OCI-LY7 (cell line): ENCODE data around the gene ACP5. TPM values are rescaled to one million over a fixed set of nuclear protein-coding genes. Genes with fewer than 3 reads are reported as not detected.

ENCODE experiments used
- BruUV-seq: library from RNA; stranded (reverse); fragments of 400-500 nt; replicated peaks from 2 replicates; lab custom pipeline; 2021; lab: Mats Ljungman, UMichigan
- CTCF ChIA-PET: fragments of 300-600 bp; sonication (Branson Sonifier 250); formaldehyde crosslinking; loops from one replicate; lab custom pipeline; 2022; ENCODE audit warnings: antibody characterized with exemption; ENCODE audit not compliant: unreplicated experiment; lab: Charles Lee
- POLR2A ChIA-PET: fragments of 300-600 bp; sonication (Branson Sonifier 250); formaldehyde crosslinking; loops from one replicate; lab custom pipeline; 2022; ENCODE audit warnings: antibody characterized with exemption; lab: Charles Lee
- DNase-seq: peaks from one replicate; pipeline ENCODE4 v3.0.0-alpha.2; 2015; ENCODE audit warnings: low spot score
- H2AFZ ChIP-seq: fragments of 200-600 bp; sonication (generic), shearing (Covaris generic); 2 replicates; pipeline ENCODE4 v1.6.1; 2014; ENCODE audit warnings: mild to moderate bottlenecking, antibody characterized with exemption, low read length, moderate library complexity
- H3K27ac ChIP-seq: fragments of 200-600 bp; sonication (generic); 2 replicates; pipeline ENCODE4 v1.5.1; 2014; ENCODE audit warnings: mixed run types, low read depth, mild to moderate bottlenecking, moderate library complexity, low read length, inconsistent platforms; ENCODE audit not compliant: poor library complexity, severe bottlenecking
- H3K36me3 ChIP-seq: fragments of 200-600 bp; sonication (generic); 2 replicates; pipeline ENCODE4 v1.6.1; 2014; ENCODE audit warnings: mild to moderate bottlenecking, antibody characterized with exemption, low read length, moderate library complexity, mixed read lengths; ENCODE audit not compliant: insufficient read depth
- H3K4me1 ChIP-seq: fragments of 200-600 bp; sonication (generic); 2 replicates; pipeline ENCODE4 v1.5.1; 2014; ENCODE audit warnings: mild to moderate bottlenecking, low read length; ENCODE audit not compliant: insufficient read depth, poor library complexity, severe bottlenecking
- H3K4me2 ChIP-seq: fragments of 200-600 bp; sonication (generic); 2 replicates; pipeline ENCODE4 v1.6.1; 2014; ENCODE audit warnings: mild to moderate bottlenecking, low read length
- H3K4me3 ChIP-seq: fragments of 200-600 bp; sonication (generic); 2 replicates; pipeline ENCODE4 v1.5.1; 2014; ENCODE audit warnings: mild to moderate bottlenecking, low read depth, low read length; ENCODE audit not compliant: poor library complexity, severe bottlenecking
- H3K79me2 ChIP-seq: fragments of 200-600 bp; sonication (generic); 2 replicates; pipeline ENCODE4 v1.6.1; 2016; ENCODE audit warnings: low read depth, mild to moderate bottlenecking, low read length, moderate library complexity, mixed read lengths; ENCODE audit not compliant: insufficient read depth
- H3K9me2 ChIP-seq: fragments of 200-600 bp; sonication (generic); 2 replicates; pipeline ENCODE4 v1.6.1; 2016; ENCODE audit warnings: mild to moderate bottlenecking, low read length, mixed read lengths; ENCODE audit not compliant: insufficient read depth
- H3K9me3 ChIP-seq: fragments of 200-600 bp; sonication (generic); 2 replicates; pipeline ENCODE4 v1.6.1; 2014; ENCODE audit warnings: mild to moderate bottlenecking, mixed run types, low read length, mixed read lengths
- H4K20me1 ChIP-seq: fragments of 200-600 bp; sonication (generic); 2 replicates; pipeline ENCODE4 v1.6.1; 2014; ENCODE audit warnings: mild to moderate bottlenecking, antibody characterized with exemption, low read length, moderate library complexity, mixed read lengths; ENCODE audit not compliant: insufficient read depth
- CTCF ChIP-seq: fragments of 200-600 bp; sonication (generic); conservative IDR thresholded peaks from 2 replicates; pipeline ENCODE4 v1.5.1; 2014; ENCODE audit warnings: mild to moderate bottlenecking, antibody characterized with exemption, low read length, moderate library complexity, mixed read lengths
- EZH2phosphoT487 ChIP-seq: fragments of 200-600 bp; sonication (generic); IDR thresholded peaks from 2 replicates; pipeline ENCODE4 v1.6.1; 2018; ENCODE audit warnings: low read depth, borderline replicate concordance, mild to moderate bottlenecking, mixed run types, antibody characterized with exemption, low read length, moderate library complexity, mixed read lengths
- intact Hi-C: fragments of 100-400 bp; cut with micrococcal nuclease; formaldehyde crosslinking; loops from one replicate; pipeline ENCODE4 v1.10.0; 2022; ENCODE audit not compliant: unreplicated experiment
- total RNA-seq, 2 experiments: library from RNA; depleted of rRNA in 1 of 2; stranded (reverse); fragments of >200 nt in 1 of 2; shearing (Covaris generic) in 1 of 2; gene quantifications; 2 replicates each; pipeline ENCODE4 v1.2.3, GENCODE V29; 2014 to 2022

Gene ACP5
- total RNA-seq, 2 experiments from 2014 or later: 16.3 to 21.6 TPM

GRCh38 chr19:11551603-11552235 is 25.7 kb downstream of the ACP5 start:
- Histone ChIP-seq H3K4me2 (peak overlapping the region; percentile 69; the same call in 1 of the 2 replicates), H3K9me2 (no peaks in the 10 kb centered on the region), H3K36me3 (peaks cover 50% of the 10 kb centered on the region), H3K79me2 (peaks cover 11% of the 10 kb centered on the region; the same call in 1 of the 2 replicates), H3K4me3 (no peak overlapping the region), H3K27ac (peak overlapping the region; percentile 67), H3K9me3 (no peaks in the 10 kb centered on the region), H4K20me1 (no peaks in the 10 kb centered on the region), H3K4me1 (peaks cover 33% of the 10 kb centered on the region), H2AFZ (no peak overlapping the region)
- no peak for TF ChIP-seq EZH2phosphoT487
- TF ChIP-seq CTCF: peak; percentile 74
- CTCF ChIA-PET: interaction anchor here (0.6 kb wide), 1 partner anchor 9 kb away, joined by 3 read pairs; no protein-coding TSS in a partner anchor
- intact Hi-C loops: loop anchor here (5.0 kb wide), 1 partner anchor 36 kb away; no protein-coding TSS in a partner anchor
- POLR2A ChIA-PET: no interaction called here
- BruUV-seq: no TSS peak
- DNase-seq: peak; percentile 53

- ChIA-PET POLR2A (no interaction called here), CTCF (no interaction called here)
- no peak overlapping the region for H2AFZ ChIP-seq
- H3K79me2 ChIP-seq: peaks cover 2% of the 10 kb centered on the region; the same call in 1 of the 2 replicates
- no TSS peak for BruUV-seq
- no peaks in the 10 kb centered on the region for H3K9me3 ChIP-seq
- no peaks in the 10 kb centered on the region for H3K9me2 ChIP-seq
- no peak for TF ChIP-seq EZH2phosphoT487
- TF ChIP-seq CTCF: no peak
- intact Hi-C loops: loop anchor here (5.0 kb wide), 1 partner anchor 37 kb away; no protein-coding TSS in a partner anchor
- no peak overlapping the region for H3K4me3 ChIP-seq
- no peak overlapping the region for H3K27ac ChIP-seq
- no peaks in the 10 kb centered on the region for H4K20me1 ChIP-seq
- no peak for DNase-seq
- H3K4me1 ChIP-seq: peaks cover 31% of the 10 kb centered on the region
- H3K4me2 ChIP-seq: no peak overlapping the region
- peaks cover 38% of the 10 kb centered on the region for H3K36me3 ChIP-seq
Observed at GRCh38 chr19:11550265-11550664, 27.2 kb downstream of the ACP5 start.

GRCh38 chr19:11549386-11549953 is 28.0 kb downstream of the ACP5 start:
- ChIA-PET CTCF (no interaction called here), POLR2A (no interaction called here)

More at GRCh38 chr19:11549386-11549953, 28.0 kb downstream of the ACP5 start:
- H3K36me3 ChIP-seq: peaks cover 30% of the 10 kb centered on the region
- no peaks in the 10 kb centered on the region for H3K9me2 ChIP-seq
- TF ChIP-seq CTCF (no peak), EZH2phosphoT487 (no peak)
- intact Hi-C loops: no loop called here
- DNase-seq: no peak
- no peak overlapping the region for H3K27ac ChIP-seq
- no peak overlapping the region for H2AFZ ChIP-seq
- H3K9me3 ChIP-seq: no peaks in the 10 kb centered on the region
- peaks cover 28% of the 10 kb centered on the region for H3K4me1 ChIP-seq
- no TSS peak for BruUV-seq
- no peak overlapping the region for H3K4me2 ChIP-seq
- H4K20me1 ChIP-seq: no peaks in the 10 kb centered on the region
- H3K4me3 ChIP-seq: no peak overlapping the region
- H3K79me2 ChIP-seq: no peaks in the 10 kb centered on the region
